Measurements from ENCODE around the gene LRRC14B. TPM values are rescaled to one million over a fixed set of nuclear protein-coding genes. Genes with fewer than 3 reads are reported as not detected.

LRRC14B gene
- polyA plus RNA-seq, 1 donor, result 0.13 TPM

- no peaks in the 10 kb centered on the region for H3K4me1 ChIP-seq (ENCODE audit: control insufficient read depth, insufficient read depth, low read length)
- WGBS (ENCODE audit: insufficient coverage, low lambda C conversion rate), result 100% methylated on average over 1 of the region's 23 CpGs
- DNase-seq, result no peak
- H3K27me3 ChIP-seq (ENCODE audit: control insufficient read depth, insufficient read depth, low read length), result no peaks in the 10 kb centered on the region
- no peaks in the 10 kb centered on the region for H3K9me3 ChIP-seq (ENCODE audit: control insufficient read depth, low read depth, low read length)
- H3K27ac ChIP-seq (ENCODE audit: low read length), result no peak overlapping the region
- no peak overlapping the region for H3K4me3 ChIP-seq (ENCODE audit: low read length)
- peaks cover 16% of the 10 kb centered on the region for H3K36me3 ChIP-seq (ENCODE audit: control insufficient read depth, insufficient read depth, low read length)
These were observed 8.8 kb downstream of the LRRC14B start for GRCh38 chr5:199950-200645.

- Histone ChIP-seq H3K27me3 (ENCODE audit: control insufficient read depth, insufficient read depth, low read length) (no peaks in the 10 kb centered on the region), H3K4me1 (ENCODE audit: control insufficient read depth, insufficient read depth, low read length) (no peaks in the 10 kb centered on the region), H3K4me3 (ENCODE audit: low read length) (no peak overlapping the region), H3K9me3 (ENCODE audit: control insufficient read depth, low read depth, low read length) (no peaks in the 10 kb centered on the region), H3K36me3 (ENCODE audit: control insufficient read depth, insufficient read depth, low read length) (peaks cover 25% of the 10 kb centered on the region), H3K27ac (ENCODE audit: low read length) (no peak overlapping the region)
- WGBS (ENCODE audit: insufficient coverage, low lambda C conversion rate), result no CpG with 5 or more reads among the region's 4 CpGs
- no peak for DNase-seq
These were observed 9.7 kb downstream of the LRRC14B start for GRCh38 chr5:200985-201384.

- Histone ChIP-seq H3K27me3 (ENCODE audit: control insufficient read depth, insufficient read depth, low read length) (no peaks in the 10 kb centered on the region), H3K4me3 (ENCODE audit: low read length) (no peak overlapping the region), H3K27ac (ENCODE audit: low read length) (no peak overlapping the region), H3K9me3 (ENCODE audit: control insufficient read depth, low read depth, low read length) (no peaks in the 10 kb centered on the region), H3K4me1 (ENCODE audit: control insufficient read depth, insufficient read depth, low read length) (no peaks in the 10 kb centered on the region), H3K36me3 (ENCODE audit: control insufficient read depth, insufficient read depth, low read length) (peaks cover 27% of the 10 kb centered on the region)
- 93% methylated on average over 2 of the region's 8 CpGs for WGBS (ENCODE audit: insufficient coverage, low lambda C conversion rate)
- no peak for DNase-seq
These were observed 10.4 kb downstream of the LRRC14B start for GRCh38 chr5:201672-202071.

GRCh38 chr5:203246-203930 lies 12.1 kb downstream of the LRRC14B start:
- no peaks in the 10 kb centered on the region for H3K9me3 ChIP-seq (ENCODE audit: control insufficient read depth, low read depth, low read length)
- no peak for DNase-seq
- H3K4me1 ChIP-seq (ENCODE audit: control insufficient read depth, insufficient read depth, low read length), result no peaks in the 10 kb centered on the region
- peaks cover 30% of the 10 kb centered on the region for H3K36me3 ChIP-seq (ENCODE audit: control insufficient read depth, insufficient read depth, low read length)
- H3K4me3 ChIP-seq (ENCODE audit: low read length), result no peak overlapping the region
- no peaks in the 10 kb centered on the region for H3K27me3 ChIP-seq (ENCODE audit: control insufficient read depth, insufficient read depth, low read length)
- 100% methylated on average over 1 of the region's 26 CpGs for WGBS (ENCODE audit: insufficient coverage, low lambda C conversion rate)
- no peak overlapping the region for H3K27ac ChIP-seq (ENCODE audit: low read length)

- H3K9me3 ChIP-seq (ENCODE audit: control insufficient read depth, low read depth, low read length), result no peaks in the 10 kb centered on the region
- H3K36me3 ChIP-seq (ENCODE audit: control insufficient read depth, insufficient read depth, low read length), result peaks cover 28% of the 10 kb centered on the region
- no CpG with 5 or more reads among the region's 6 CpGs for WGBS (ENCODE audit: insufficient coverage, low lambda C conversion rate)
- no peak overlapping the region for H3K4me3 ChIP-seq (ENCODE audit: low read length)
- no peaks in the 10 kb centered on the region for H3K27me3 ChIP-seq (ENCODE audit: control insufficient read depth, insufficient read depth, low read length)
- no peaks in the 10 kb centered on the region for H3K4me1 ChIP-seq (ENCODE audit: control insufficient read depth, insufficient read depth, low read length)
- H3K27ac ChIP-seq (ENCODE audit: low read length), result no peak overlapping the region
- DNase-seq, result no peak
These were observed 12.7 kb downstream of the LRRC14B start for GRCh38 chr5:204001-204400.

GRCh38 chr5:204462-204861 lies 13.2 kb downstream of the LRRC14B start:
- Histone ChIP-seq H3K4me1 (ENCODE audit: control insufficient read depth, insufficient read depth, low read length) (no peaks in the 10 kb centered on the region), H3K36me3 (ENCODE audit: control insufficient read depth, insufficient read depth, low read length) (peaks cover 28% of the 10 kb centered on the region), H3K27me3 (ENCODE audit: control insufficient read depth, insufficient read depth, low read length) (no peaks in the 10 kb centered on the region), H3K27ac (ENCODE audit: low read length) (no peak overlapping the region), H3K9me3 (ENCODE audit: control insufficient read depth, low read depth, low read length) (no peaks in the 10 kb centered on the region), H3K4me3 (ENCODE audit: low read length) (no peak overlapping the region)
- DNase-seq, result no peak

GRCh38 chr5:204966-205670 lies 13.8 kb downstream of the LRRC14B start:
- H3K4me1 ChIP-seq (ENCODE audit: control insufficient read depth, insufficient read depth, low read length), result no peaks in the 10 kb centered on the region
- H3K4me3 ChIP-seq (ENCODE audit: low read length), result no peak overlapping the region
- no peaks in the 10 kb centered on the region for H3K9me3 ChIP-seq (ENCODE audit: control insufficient read depth, low read depth, low read length)
- DNase-seq, result no peak
- peaks cover 28% of the 10 kb centered on the region for H3K36me3 ChIP-seq (ENCODE audit: control insufficient read depth, insufficient read depth, low read length)
- WGBS (ENCODE audit: insufficient coverage, low lambda C conversion rate), result 100% methylated on average over 1 of the region's 30 CpGs
- H3K27ac ChIP-seq (ENCODE audit: low read length), result no peak overlapping the region
- no peaks in the 10 kb centered on the region for H3K27me3 ChIP-seq (ENCODE audit: control insufficient read depth, insufficient read depth, low read length)

GRCh38 chr5:206406-206805 lies 15.1 kb downstream of the LRRC14B start:
- Histone ChIP-seq H3K9me3 (ENCODE audit: control insufficient read depth, low read depth, low read length) (no peaks in the 10 kb centered on the region), H3K27me3 (ENCODE audit: control insufficient read depth, insufficient read depth, low read length) (no peaks in the 10 kb centered on the region), H3K4me3 (ENCODE audit: low read length) (no peak overlapping the region), H3K4me1 (ENCODE audit: control insufficient read depth, insufficient read depth, low read length) (no peaks in the 10 kb centered on the region), H3K27ac (ENCODE audit: low read length) (no peak overlapping the region), H3K36me3 (ENCODE audit: control insufficient read depth, insufficient read depth, low read length) (peaks cover 28% of the 10 kb centered on the region)
- WGBS (ENCODE audit: insufficient coverage, low lambda C conversion rate), result 100% methylated on average over 1 of the region's 11 CpGs
- DNase-seq, result no peak

GRCh38 chr5:206927-207536 lies 15.7 kb downstream of the LRRC14B start:
- Histone ChIP-seq H3K36me3 (ENCODE audit: control insufficient read depth, insufficient read depth, low read length) (peaks cover 28% of the 10 kb centered on the region), H3K27me3 (ENCODE audit: control insufficient read depth, insufficient read depth, low read length) (no peaks in the 10 kb centered on the region), H3K9me3 (ENCODE audit: control insufficient read depth, low read depth, low read length) (no peaks in the 10 kb centered on the region), H3K4me3 (ENCODE audit: low read length) (no peak overlapping the region), H3K4me1 (ENCODE audit: control insufficient read depth, insufficient read depth, low read length) (no peaks in the 10 kb centered on the region), H3K27ac (ENCODE audit: low read length) (no peak overlapping the region)
- no peak for DNase-seq
- WGBS (ENCODE audit: insufficient coverage, low lambda C conversion rate), result no CpG with 5 or more reads among the region's 8 CpGs

GRCh38 chr5:207599-207998 lies 16.3 kb downstream of the LRRC14B start:
- Histone ChIP-seq H3K4me3 (ENCODE audit: low read length) (no peak overlapping the region), H3K36me3 (ENCODE audit: control insufficient read depth, insufficient read depth, low read length) (peaks cover 28% of the 10 kb centered on the region), H3K27me3 (ENCODE audit: control insufficient read depth, insufficient read depth, low read length) (no peaks in the 10 kb centered on the region), H3K4me1 (ENCODE audit: control insufficient read depth, insufficient read depth, low read length) (no peaks in the 10 kb centered on the region), H3K27ac (ENCODE audit: low read length) (no peak overlapping the region), H3K9me3 (ENCODE audit: control insufficient read depth, low read depth, low read length) (no peaks in the 10 kb centered on the region)
- no peak for DNase-seq
- 75% methylated on average over 4 of the region's 14 CpGs for WGBS (ENCODE audit: insufficient coverage, low lambda C conversion rate)
